ENCODE results near the gene PSD. TPM values are rescaled to one million over a fixed set of nuclear protein-coding genes. Genes with fewer than 3 reads are reported as not detected.

PSD gene
- total and polyA plus RNA-seq, 9 of the 15 experiments (the other 6 are each of a cell fraction or from before 2014, with no cell fraction given), result 0.11 to 1.7 (median 0.54) TPM; not detected in 2

GRCh38 chr10:102389894-102390293 lies 28.7 kb downstream of the PSD start (continued):
- TF ChIP-seq, protein P1, sequence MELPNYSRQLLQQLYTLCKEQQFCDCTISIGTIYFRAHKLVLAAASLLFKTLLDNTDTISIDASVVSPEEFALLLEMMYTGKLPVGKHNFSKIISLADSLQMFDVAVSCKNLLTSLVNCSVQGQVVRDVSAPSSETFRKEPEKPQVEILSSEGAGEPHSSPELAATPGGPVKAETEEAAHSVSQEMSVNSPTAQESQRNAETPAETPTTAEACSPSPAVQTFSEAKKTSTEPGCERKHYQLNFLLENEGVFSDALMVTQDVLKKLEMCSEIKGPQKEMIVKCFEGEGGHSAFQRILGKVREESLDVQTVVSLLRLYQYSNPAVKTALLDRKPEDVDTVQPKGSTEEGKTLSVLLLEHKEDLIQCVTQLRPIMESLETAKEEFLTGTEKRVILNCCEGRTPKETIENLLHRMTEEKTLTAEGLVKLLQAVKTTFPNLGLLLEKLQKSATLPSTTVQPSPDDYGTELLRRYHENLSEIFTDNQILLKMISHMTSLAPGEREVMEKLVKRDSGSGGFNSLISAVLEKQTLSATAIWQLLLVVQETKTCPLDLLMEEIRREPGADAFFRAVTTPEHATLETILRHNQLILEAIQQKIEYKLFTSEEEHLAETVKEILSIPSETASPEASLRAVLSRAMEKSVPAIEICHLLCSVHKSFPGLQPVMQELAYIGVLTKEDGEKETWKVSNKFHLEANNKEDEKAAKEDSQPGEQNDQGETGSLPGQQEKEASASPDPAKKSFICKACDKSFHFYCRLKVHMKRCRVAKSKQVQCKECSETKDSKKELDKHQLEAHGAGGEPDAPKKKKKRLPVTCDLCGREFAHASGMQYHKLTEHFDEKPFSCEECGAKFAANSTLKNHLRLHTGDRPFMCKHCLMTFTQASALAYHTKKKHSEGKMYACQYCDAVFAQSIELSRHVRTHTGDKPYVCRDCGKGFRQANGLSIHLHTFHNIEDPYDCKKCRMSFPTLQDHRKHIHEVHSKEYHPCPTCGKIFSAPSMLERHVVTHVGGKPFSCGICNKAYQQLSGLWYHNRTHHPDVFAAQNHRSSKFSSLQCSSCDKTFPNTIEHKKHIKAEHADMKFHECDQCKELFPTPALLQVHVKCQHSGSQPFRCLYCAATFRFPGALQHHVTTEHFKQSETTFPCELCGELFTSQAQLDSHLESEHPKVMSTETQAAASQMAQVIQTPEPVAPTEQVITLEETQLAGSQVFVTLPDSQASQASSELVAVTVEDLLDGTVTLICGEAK (IDR thresholded peaks at IDR 0.05), result no peak
- TF ChIP-seq, protein P1 (CRISPR knock-in tag; IDR thresholded peaks at IDR 0.05), result no peak
- TF ChIP-seq, protein P2, sequence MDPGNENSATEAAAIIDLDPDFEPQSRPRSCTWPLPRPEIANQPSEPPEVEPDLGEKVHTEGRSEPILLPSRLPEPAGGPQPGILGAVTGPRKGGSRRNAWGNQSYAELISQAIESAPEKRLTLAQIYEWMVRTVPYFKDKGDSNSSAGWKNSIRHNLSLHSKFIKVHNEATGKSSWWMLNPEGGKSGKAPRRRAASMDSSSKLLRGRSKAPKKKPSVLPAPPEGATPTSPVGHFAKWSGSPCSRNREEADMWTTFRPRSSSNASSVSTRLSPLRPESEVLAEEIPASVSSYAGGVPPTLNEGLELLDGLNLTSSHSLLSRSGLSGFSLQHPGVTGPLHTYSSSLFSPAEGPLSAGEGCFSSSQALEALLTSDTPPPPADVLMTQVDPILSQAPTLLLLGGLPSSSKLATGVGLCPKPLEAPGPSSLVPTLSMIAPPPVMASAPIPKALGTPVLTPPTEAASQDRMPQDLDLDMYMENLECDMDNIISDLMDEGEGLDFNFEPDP (CRISPR knock-in tag; IDR thresholded peaks at IDR 0.05), result no peak
- TF ChIP-seq, protein P3, sequence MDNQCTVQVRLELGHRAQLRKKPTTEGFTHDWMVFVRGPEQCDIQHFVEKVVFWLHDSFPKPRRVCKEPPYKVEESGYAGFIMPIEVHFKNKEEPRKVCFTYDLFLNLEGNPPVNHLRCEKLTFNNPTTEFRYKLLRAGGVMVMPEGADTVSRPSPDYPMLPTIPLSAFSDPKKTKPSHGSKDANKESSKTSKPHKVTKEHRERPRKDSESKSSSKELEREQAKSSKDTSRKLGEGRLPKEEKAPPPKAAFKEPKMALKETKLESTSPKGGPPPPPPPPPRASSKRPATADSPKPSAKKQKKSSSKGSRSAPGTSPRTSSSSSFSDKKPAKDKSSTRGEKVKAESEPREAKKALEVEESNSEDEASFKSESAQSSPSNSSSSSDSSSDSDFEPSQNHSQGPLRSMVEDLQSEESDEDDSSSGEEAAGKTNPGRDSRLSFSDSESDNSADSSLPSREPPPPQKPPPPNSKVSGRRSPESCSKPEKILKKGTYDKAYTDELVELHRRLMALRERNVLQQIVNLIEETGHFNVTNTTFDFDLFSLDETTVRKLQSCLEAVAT (IDR thresholded peaks at IDR 0.05), result no peak
- TF ChIP-seq HEY1 (CRISPR knock-in tag; IDR thresholded peaks at IDR 0.05; ENCODE audit: borderline replicate concordance) (no peak), ELF2 (CRISPR knock-in tag; IDR thresholded peaks at IDR 0.05) (no peak), ZBTB8A (IDR thresholded peaks at IDR 0.05; ENCODE audit: partially characterized antibody) (no peak), ARID4B (CRISPR knock-in tag; IDR thresholded peaks at IDR 0.05) (no peak), WHSC1 (IDR thresholded peaks at IDR 0.05; ENCODE audit: low read length) (no peak), DPF2 (IDR thresholded peaks at IDR 0.05) (peak; percentile 25; the same call in 1 of the 2 replicates), CHD1 (IDR thresholded peaks at IDR 0.05; ENCODE audit: low read length) (no peak), ZNF589 (CRISPR knock-in tag; IDR thresholded peaks at IDR 0.05; ENCODE audit: low read depth) (no peak)
